HG02610 (cell line): ENCODE results near the gene SIRPB1.
"Not testable (repeated sequence)": the region's sequence is repeated elsewhere in the genome, so short reads cannot be mapped to it uniquely, and the experiment has no call there.

ENCODE experiments used
- ATAC-seq: cut with Tn5 transposase; IDR thresholded peaks from one replicate; pipeline ENCODE4 v1.9.1; 2021; ENCODE audit warnings: mild to moderate bottlenecking, moderate library complexity; ENCODE audit not compliant: unreplicated experiment

Gene SIRPB1

GRCh38 chr20:1608678-1609347, 11.0 kb downstream of the SIRPB1 start:
- ATAC-seq = not testable (repeated sequence)

- ATAC-seq = no peak
These were observed 19.1 kb downstream of the SIRPB1 start for GRCh38 chr20:1600736-1601135.

- no peak for ATAC-seq
These were observed 24.5 kb downstream of the SIRPB1 start for GRCh38 chr20:1595333-1595732.

GRCh38 chr20:1588533-1589460, 31.0 kb downstream of the SIRPB1 start:
- ATAC-seq = no peak

GRCh38 chr20:1587781-1588532, 31.9 kb downstream of the SIRPB1 start:
- ATAC-seq = no peak

GRCh38 chr20:1579488-1579887, 40.3 kb downstream of the SIRPB1 start:
- ATAC-seq = no peak

- no peak for ATAC-seq
These were observed 41.9 kb downstream of the SIRPB1 start for GRCh38 chr20:1577906-1578305.

GRCh38 chr20:1577313-1577712, 42.5 kb downstream of the SIRPB1 start:
- not testable (repeated sequence) for ATAC-seq

GRCh38 chr20:1576641-1577040, 43.2 kb downstream of the SIRPB1 start:
- ATAC-seq = no peak

GRCh38 chr20:1576003-1576402, 43.8 kb downstream of the SIRPB1 start:
- ATAC-seq = not testable (repeated sequence)

- ATAC-seq = not testable (repeated sequence)
These were observed 48.2 kb downstream of the SIRPB1 start for GRCh38 chr20:1571583-1571982.
